Adipocyte (in vitro differentiated cells): ENCODE results near the gene EHBP1.

Experiments
- DNase-seq: peaks from one replicate; pipeline ENCODE4 v3.0.0-alpha.2; 2015; ENCODE audit warnings: low read depth
- H3K27me3 ChIP-seq: replicated peaks from 2 replicates; pipeline ENCODE4 v1.7.0; 2013; ENCODE audit warnings: mild to moderate bottlenecking, low read length, moderate library complexity; ENCODE audit not compliant: control insufficient read depth, insufficient read depth
- H3K36me3 ChIP-seq: 2 replicates; pipeline ENCODE4 v1.7.0; 2013; ENCODE audit warnings: low read length, mild to moderate bottlenecking, moderate library complexity; ENCODE audit not compliant: control insufficient read depth, insufficient read depth, severe bottlenecking
- H3K4me1 ChIP-seq: 2 replicates; pipeline ENCODE4 v1.7.0; 2013; ENCODE audit warnings: mild to moderate bottlenecking, low read length, moderate library complexity; ENCODE audit not compliant: control insufficient read depth, insufficient read depth
- H3K4me3 ChIP-seq: 2 replicates; pipeline ENCODE4 v1.7.0; 2013; ENCODE audit warnings: mild to moderate bottlenecking, low read length, moderate library complexity
- H3K9ac ChIP-seq: 2 replicates; pipeline ENCODE4 v1.7.0; 2013; ENCODE audit warnings: mild to moderate bottlenecking, low read length, moderate library complexity
- H3K9me3 ChIP-seq: 2 replicates; pipeline ENCODE4 v1.7.0; 2013; ENCODE audit warnings: mild to moderate bottlenecking, low read length, moderate library complexity; ENCODE audit not compliant: control insufficient read depth

Gene EHBP1

GRCh38 chr2:62669180-62669579, 36.3 kb upstream of the EHBP1 start:
- Histone ChIP-seq H3K36me3 (no peaks in the 10 kb centered on the region), H3K9ac (no peak overlapping the region), H3K9me3 (no peaks in the 10 kb centered on the region), H3K27me3 (no peaks in the 10 kb centered on the region), H3K4me3 (no peak overlapping the region), H3K4me1 (peaks cover 50% of the 10 kb centered on the region)
- no peak for DNase-seq

- H3K36me3 ChIP-seq = no peaks in the 10 kb centered on the region
- peak; percentile 64 for DNase-seq
- peaks cover 24% of the 10 kb centered on the region for H3K4me1 ChIP-seq
- H3K9ac ChIP-seq = peak overlapping the region; percentile 49
- H3K27me3 ChIP-seq = no peaks in the 10 kb centered on the region
- no peaks in the 10 kb centered on the region for H3K9me3 ChIP-seq
- H3K4me3 ChIP-seq = no peak overlapping the region
Observed at GRCh38 chr2:62672601-62673000, 32.9 kb upstream of the EHBP1 start.

DNA sequence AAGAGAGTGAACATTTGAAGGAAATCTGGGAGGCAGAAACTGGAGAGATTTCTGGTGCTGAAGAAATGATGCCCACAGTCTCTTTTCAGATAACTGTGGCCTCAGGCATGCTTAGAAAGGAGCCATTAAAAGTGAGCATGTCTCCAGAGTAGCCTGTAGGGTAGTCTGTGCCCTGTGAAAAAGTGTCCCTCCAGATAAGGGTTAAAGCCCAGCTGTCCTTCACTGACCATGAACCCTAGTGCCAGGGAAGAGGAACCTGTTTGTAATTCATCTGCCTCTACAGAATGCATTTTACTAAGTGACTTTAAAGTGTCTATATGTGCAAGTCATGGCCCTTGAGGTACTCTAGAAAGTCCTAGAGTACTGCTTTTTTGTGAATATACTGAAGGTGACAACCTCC, 30.5 kb upstream of the EHBP1 start:
- Histone ChIP-seq H3K27me3 (no peaks in the 10 kb centered on the region), H3K9me3 (no peaks in the 10 kb centered on the region), H3K4me3 (no peak overlapping the region), H3K4me1 (peaks cover 19% of the 10 kb centered on the region), H3K36me3 (no peaks in the 10 kb centered on the region), H3K9ac (no peak overlapping the region)
- no peak for DNase-seq

DNA sequence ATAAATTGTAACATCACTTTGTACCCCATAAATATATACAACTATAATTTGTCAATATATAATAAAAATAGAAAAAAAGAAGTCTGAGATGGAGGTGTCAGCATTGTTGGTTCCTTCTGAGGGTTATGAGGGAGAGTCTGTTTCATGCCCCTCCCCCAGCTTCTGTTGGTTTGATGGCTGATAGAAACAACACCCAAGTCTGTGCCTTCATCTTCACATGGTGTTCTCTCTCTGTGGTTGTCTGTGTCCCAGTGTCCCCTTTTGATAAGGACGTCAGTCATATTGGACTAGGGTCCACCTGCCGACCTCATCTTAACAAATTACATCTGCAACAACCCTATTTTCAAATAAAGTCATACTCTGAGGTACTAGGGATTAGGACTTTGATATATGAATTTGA, 20.3 kb upstream of the EHBP1 start:
- DNase-seq = no peak
- no peaks in the 10 kb centered on the region for H3K9me3 ChIP-seq
- H3K4me3 ChIP-seq = no peak overlapping the region
- no peaks in the 10 kb centered on the region for H3K4me1 ChIP-seq
- no peaks in the 10 kb centered on the region for H3K36me3 ChIP-seq
- no peaks in the 10 kb centered on the region for H3K27me3 ChIP-seq
- H3K9ac ChIP-seq = no peak overlapping the region

DNA sequence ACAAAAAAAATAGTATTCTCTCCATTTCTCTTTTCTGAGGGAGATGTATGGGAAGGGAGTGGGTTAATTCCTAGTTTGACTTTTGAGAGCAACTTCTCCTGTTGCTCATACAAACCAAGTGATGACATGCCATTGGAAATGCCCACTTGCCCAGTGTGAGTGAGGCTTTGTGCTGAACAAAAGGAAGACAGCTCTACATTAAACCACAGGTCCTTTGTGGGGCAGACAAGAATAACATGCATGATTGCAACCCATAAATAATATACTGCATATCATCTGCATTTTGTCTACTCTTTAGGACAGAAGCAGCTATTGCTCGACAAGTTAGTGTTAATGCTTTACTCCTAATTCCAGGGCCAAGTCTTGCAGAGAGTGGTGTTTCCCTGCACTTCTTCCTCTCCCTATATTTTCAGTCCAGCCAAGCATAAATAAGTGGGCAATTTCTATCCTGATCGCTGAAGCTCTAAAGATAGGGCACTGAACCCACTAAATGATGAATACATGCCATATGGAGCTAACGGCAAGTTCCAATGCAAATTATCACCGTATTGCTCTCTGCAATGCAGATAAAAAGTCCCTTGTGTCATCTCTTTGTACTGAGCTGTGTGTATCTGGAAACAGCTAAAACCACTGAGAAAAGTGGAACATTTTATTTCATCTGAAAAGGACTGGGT, 19.4 kb upstream of the EHBP1 start:
- no peaks in the 10 kb centered on the region for H3K36me3 ChIP-seq
- H3K4me3 ChIP-seq = no peak overlapping the region
- H3K4me1 ChIP-seq = no peaks in the 10 kb centered on the region

DNA sequence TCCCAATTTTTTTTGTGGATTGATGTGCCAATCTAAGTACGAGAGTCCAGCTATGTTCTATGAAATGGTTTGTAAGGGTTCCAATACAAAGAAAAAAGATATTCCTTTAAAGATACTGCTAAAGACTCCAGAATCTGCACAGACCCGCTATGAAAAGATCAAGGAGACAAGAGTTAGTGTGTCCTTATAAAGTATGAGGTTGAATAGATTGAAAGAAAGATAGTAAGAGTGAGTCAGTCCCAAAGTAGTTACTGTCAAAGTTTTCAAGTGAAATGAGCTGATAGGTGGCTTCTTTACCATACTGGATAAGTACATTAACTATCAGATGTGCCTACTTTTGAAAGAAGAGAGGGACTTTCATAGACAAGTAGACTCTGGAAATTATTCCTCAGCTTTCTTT, 17.9 kb upstream of the EHBP1 start:
- DNase-seq = peak; percentile 48
- H3K27me3 ChIP-seq = no peaks in the 10 kb centered on the region

More for the DNA sequence above, 19.4 kb upstream of the EHBP1 start:
- DNase-seq = no peak
- Histone ChIP-seq H3K9me3 (no peaks in the 10 kb centered on the region), H3K9ac (no peak overlapping the region), H3K27me3 (no peaks in the 10 kb centered on the region)

DNA sequence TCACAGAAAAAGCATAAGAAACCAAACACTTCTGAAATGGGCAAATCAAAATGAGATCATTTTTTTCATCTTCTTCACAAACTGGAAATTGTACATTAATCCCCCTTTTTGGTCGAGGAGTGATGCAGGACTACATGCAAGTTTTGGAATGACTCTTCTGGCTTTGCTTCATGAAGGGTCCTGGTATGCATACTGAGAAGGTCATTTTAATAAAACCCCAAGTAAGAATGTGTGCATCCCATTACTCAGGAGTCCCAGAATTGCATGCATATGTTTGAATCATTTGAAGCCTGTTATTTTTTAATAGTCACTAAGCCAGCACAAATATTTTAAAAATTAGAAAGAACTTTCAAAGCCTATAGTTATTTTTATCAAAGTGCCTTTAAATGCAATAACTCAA, 16.7 kb upstream of the EHBP1 start:
- no peaks in the 10 kb centered on the region for H3K9me3 ChIP-seq
- no peak overlapping the region for H3K9ac ChIP-seq
- H3K4me1 ChIP-seq = no peaks in the 10 kb centered on the region
- no peak for DNase-seq
- no peaks in the 10 kb centered on the region for H3K27me3 ChIP-seq
- no peaks in the 10 kb centered on the region for H3K36me3 ChIP-seq
- H3K4me3 ChIP-seq = no peak overlapping the region

More for the DNA sequence above, 17.9 kb upstream of the EHBP1 start:
- Histone ChIP-seq H3K9me3 (no peaks in the 10 kb centered on the region), H3K36me3 (no peaks in the 10 kb centered on the region), H3K4me3 (no peak overlapping the region), H3K9ac (no peak overlapping the region), H3K4me1 (no peaks in the 10 kb centered on the region)

DNA sequence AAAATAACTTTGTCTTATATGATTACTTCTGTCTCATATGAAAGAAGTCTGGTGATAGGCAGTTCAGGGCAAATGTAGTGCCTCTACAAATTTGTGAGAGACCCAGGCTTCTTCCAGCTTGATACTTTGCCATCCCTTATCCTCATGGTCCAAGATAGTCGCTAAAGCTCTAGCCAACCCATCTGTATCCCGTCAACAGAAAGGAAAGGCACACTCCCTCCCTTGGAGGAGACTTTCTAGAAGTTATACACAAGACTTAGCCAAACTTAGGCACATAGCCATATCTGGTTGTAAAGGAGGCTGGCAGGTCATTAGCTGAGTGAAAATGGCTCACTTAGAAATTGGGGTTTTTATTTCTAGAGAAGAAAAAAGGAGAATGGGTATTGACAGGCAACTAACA, 14.3 kb upstream of the EHBP1 start:
- no peaks in the 10 kb centered on the region for H3K36me3 ChIP-seq
- no peaks in the 10 kb centered on the region for H3K4me1 ChIP-seq
- no peaks in the 10 kb centered on the region for H3K9me3 ChIP-seq
- H3K4me3 ChIP-seq = no peak overlapping the region
- DNase-seq = no peak
- no peak overlapping the region for H3K9ac ChIP-seq
- no peaks in the 10 kb centered on the region for H3K27me3 ChIP-seq

- peaks cover 3% of the 10 kb centered on the region for H3K4me1 ChIP-seq
- DNase-seq = no peak
Observed at GRCh38 chr2:62692225-62692624, 13.3 kb upstream of the EHBP1 start.

DNA sequence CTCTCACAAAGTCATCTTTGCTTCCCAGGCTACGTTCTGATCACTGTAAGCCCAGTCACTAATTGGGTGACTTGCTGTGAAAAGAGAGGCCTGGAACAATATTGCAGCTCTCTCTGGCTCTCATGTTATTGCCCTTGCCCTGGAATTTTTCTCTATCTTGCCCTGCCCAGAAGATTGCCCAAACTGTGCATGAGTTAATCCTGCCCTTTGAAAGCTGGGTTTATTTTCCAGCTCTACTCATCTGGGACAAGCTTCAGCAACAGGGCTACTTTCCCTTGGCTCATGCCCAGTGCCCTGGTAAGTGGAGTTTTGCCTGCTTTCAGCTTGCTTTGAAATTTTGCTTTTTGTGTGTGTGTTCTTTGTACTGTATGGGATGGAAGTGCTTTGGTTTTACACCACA, 6.9 kb upstream of the EHBP1 start:
- H3K27me3 ChIP-seq = no peaks in the 10 kb centered on the region
- peak overlapping the region; percentile 81 for H3K4me3 ChIP-seq
- H3K9ac ChIP-seq = peak overlapping the region; percentile 90
- peak; percentile 72 for DNase-seq
- no peaks in the 10 kb centered on the region for H3K9me3 ChIP-seq
- H3K36me3 ChIP-seq = no peaks in the 10 kb centered on the region
- peaks cover 34% of the 10 kb centered on the region for H3K4me1 ChIP-seq

More at GRCh38 chr2:62692225-62692624, 13.3 kb upstream of the EHBP1 start:
- no peaks in the 10 kb centered on the region for H3K9me3 ChIP-seq
- no peaks in the 10 kb centered on the region for H3K27me3 ChIP-seq
- no peaks in the 10 kb centered on the region for H3K36me3 ChIP-seq
- H3K9ac ChIP-seq = no peak overlapping the region
- no peak overlapping the region for H3K4me3 ChIP-seq

- Histone ChIP-seq H3K9me3 (no peaks in the 10 kb centered on the region), H3K9ac (peak overlapping the region; percentile 90), H3K4me3 (peak overlapping the region; percentile 93), H3K4me1 (peaks cover 43% of the 10 kb centered on the region), H3K36me3 (peaks cover 21% of the 10 kb centered on the region), H3K27me3 (no peaks in the 10 kb centered on the region)
- DNase-seq = no peak
Observed at GRCh38 chr2:62704654-62705006, 883 bp upstream of the EHBP1 start.
